OCI-LY7 (cell line): Measurements from ENCODE around the gene ATP5F1B.

Experiments
- CTCF ChIP-seq: fragments of 200-600 bp; sonication (generic); conservative IDR thresholded peaks from 2 replicates; pipeline ENCODE4 v1.5.1; 2014; ENCODE audit warnings: mild to moderate bottlenecking, antibody characterized with exemption, low read length, moderate library complexity, mixed read lengths
- EZH2phosphoT487 ChIP-seq: fragments of 200-600 bp; sonication (generic); IDR thresholded peaks from 2 replicates; pipeline ENCODE4 v1.6.1; 2018; ENCODE audit warnings: low read depth, borderline replicate concordance, mild to moderate bottlenecking, mixed run types, antibody characterized with exemption, low read length, moderate library complexity, mixed read lengths

DNA sequence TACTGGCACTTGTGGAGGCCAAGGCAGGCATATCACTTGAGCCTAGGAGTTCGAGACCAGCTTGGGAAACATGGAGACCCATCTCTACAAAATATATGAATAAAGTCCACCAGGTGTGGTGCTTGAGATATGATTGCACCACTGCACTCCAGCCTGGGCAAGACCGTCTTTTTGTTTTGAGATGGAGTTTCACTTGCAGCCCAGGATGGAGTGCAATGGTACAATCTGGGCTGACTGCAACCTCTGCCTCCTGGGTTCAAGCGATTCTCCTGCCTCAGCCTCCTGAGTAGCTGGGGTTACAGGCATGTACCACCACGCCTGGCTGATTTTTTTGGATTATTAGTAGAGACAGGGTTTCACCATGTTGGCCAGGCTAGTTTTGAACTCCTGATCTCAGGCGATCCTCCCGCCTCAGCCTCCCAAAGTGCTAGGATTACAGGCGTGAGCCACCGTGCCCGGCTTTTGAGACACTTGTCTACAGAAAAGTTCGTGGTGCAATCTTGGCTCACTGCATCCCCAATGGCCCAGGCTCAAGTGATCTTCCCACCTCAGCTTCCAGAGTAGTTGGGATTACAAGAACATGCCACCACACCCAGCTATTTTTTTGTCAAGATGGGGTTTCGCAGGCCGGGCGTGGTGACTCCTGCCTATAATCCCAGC is 16.3 kb upstream of the ATP5F1B start:
- TF ChIP-seq CTCF (no peak), EZH2phosphoT487 (no peak)
